NCI-H146 (cell line): ENCODE results near the gene GHRH.

ENCODE experiments used
- DNase-seq: peaks from one replicate; lab custom pipeline; 2025; lab: John Stamatoyannopoulos, UW

The GHRH gene

GRCh38 chr20:37205130-37205529 lies 56.5 kb downstream of the GHRH start:
- DNase-seq, result no peak

GRCh38 chr20:37204056-37204455 lies 57.6 kb downstream of the GHRH start:
- DNase-seq, result no peak

GRCh38 chr20:37202267-37202943 lies 59.2 kb downstream of the GHRH start:
- peak; percentile 46 for DNase-seq

GRCh38 chr20:37201827-37202162 lies 59.8 kb downstream of the GHRH start:
- no peak for DNase-seq
